ENCODE data around the gene NOS2. TPM values are rescaled to one million over a fixed set of nuclear protein-coding genes. Genes with fewer than 3 reads are reported as not detected.

The NOS2 gene
- polyA plus RNA-seq, 1 donor from 2014 or later, result 0.53 TPM

- H4K20me1 ChIP-seq (ENCODE audit: insufficient read depth), result no peaks in the 10 kb centered on the region
- no peak overlapping the region for H3K4me3 ChIP-seq (ENCODE audit: low read length)
- no peak overlapping the region for H3K27ac ChIP-seq (ENCODE audit: low read length)
- H3F3A ChIP-seq (ENCODE audit: insufficient read depth, low read length, poor library complexity, severe bottlenecking), result no peaks in the 10 kb centered on the region
- TF ChIP-seq TAF1 (IDR thresholded peaks at IDR 0.05; ENCODE audit: low read depth) (no peak), RAD21 (conservative IDR thresholded peaks at IDR 0.05) (no peak)
- no peaks in the 10 kb centered on the region for H3K9me3 ChIP-seq (ENCODE audit: low read length)
- H3K36me3 ChIP-seq (ENCODE audit: insufficient read depth, low read length), result no peaks in the 10 kb centered on the region
- no peaks in the 10 kb centered on the region for H3K9me2 ChIP-seq (ENCODE audit: insufficient read depth, low read length)
- no peak overlapping the region for H3K4me2 ChIP-seq (ENCODE audit: low read length)
- no peaks in the 10 kb centered on the region for H3K27me3 ChIP-seq (ENCODE audit: insufficient read depth, low read depth, low read length)
- H3K9ac ChIP-seq (ENCODE audit: low read length), result no peak overlapping the region
- no peaks in the 10 kb centered on the region for H3K79me2 ChIP-seq (replicated peaks; ENCODE audit: insufficient read depth, low read length)
- H2AFZ ChIP-seq (ENCODE audit: low read depth, low read length), result no peak overlapping the region
These were observed 3.8 kb upstream of the NOS2 start for GRCh38 chr17:27804113-27804512.

DNA sequence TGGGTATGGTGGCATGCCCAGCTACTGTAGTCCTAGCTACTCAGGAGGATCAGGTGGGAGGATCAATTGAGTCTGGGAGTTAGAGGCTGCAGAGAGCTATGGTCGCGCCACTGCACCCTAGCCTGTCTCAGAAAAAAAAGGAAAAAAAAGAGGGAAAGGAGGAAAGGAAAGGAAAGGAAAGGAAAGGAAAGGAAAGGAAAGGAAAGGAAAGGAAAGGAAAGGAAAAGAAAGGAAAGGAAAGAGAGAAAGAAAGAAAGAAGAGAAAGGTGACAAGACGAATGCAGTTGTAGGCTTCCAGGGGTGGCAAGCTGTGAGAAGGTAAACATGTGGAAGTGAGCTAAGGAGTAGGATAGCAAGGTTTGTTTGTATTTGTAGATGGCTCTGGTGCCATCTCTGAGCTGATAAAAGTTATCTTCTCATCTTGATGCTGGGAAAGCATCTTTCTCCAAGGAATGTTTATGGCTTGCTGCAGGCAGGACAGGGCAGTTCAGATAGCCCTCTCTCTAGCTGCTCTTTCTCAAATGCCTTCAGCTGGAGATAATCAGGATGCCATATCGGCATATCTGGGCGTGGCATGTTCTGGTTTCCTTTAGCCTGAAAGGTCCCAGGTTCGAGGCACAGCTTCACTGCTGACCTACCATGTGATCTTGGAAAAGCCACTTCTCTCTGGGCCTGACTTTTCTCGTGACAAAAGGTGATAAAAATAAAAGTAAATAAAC lies 2.8 kb upstream of the NOS2 start:
- H3K4me3 ChIP-seq (ENCODE audit: low read length), result no peak overlapping the region
- no peaks in the 10 kb centered on the region for H4K20me1 ChIP-seq (ENCODE audit: insufficient read depth)
- H2AFZ ChIP-seq (ENCODE audit: low read depth, low read length), result no peak overlapping the region
- H3K79me2 ChIP-seq (replicated peaks; ENCODE audit: insufficient read depth, low read length), result no peaks in the 10 kb centered on the region
- H3K9ac ChIP-seq (ENCODE audit: low read length), result no peak overlapping the region
- no peaks in the 10 kb centered on the region for H3K9me2 ChIP-seq (ENCODE audit: insufficient read depth, low read length)
- no peak overlapping the region for H3K4me2 ChIP-seq (ENCODE audit: low read length)
- no peaks in the 10 kb centered on the region for H3K9me3 ChIP-seq (ENCODE audit: low read length)
- H3K27me3 ChIP-seq (ENCODE audit: insufficient read depth, low read depth, low read length), result no peaks in the 10 kb centered on the region
- TF ChIP-seq, protein P1, sequence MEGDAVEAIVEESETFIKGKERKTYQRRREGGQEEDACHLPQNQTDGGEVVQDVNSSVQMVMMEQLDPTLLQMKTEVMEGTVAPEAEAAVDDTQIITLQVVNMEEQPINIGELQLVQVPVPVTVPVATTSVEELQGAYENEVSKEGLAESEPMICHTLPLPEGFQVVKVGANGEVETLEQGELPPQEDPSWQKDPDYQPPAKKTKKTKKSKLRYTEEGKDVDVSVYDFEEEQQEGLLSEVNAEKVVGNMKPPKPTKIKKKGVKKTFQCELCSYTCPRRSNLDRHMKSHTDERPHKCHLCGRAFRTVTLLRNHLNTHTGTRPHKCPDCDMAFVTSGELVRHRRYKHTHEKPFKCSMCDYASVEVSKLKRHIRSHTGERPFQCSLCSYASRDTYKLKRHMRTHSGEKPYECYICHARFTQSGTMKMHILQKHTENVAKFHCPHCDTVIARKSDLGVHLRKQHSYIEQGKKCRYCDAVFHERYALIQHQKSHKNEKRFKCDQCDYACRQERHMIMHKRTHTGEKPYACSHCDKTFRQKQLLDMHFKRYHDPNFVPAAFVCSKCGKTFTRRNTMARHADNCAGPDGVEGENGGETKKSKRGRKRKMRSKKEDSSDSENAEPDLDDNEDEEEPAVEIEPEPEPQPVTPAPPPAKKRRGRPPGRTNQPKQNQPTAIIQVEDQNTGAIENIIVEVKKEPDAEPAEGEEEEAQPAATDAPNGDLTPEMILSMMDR (IDR thresholded peaks at IDR 0.05; ENCODE audit: poor library complexity, severe bottlenecking), result no peak
- TF ChIP-seq SMC3 (conservative IDR thresholded peaks at IDR 0.05; ENCODE audit: poor library complexity) (no peak), MXI1 (conservative IDR thresholded peaks at IDR 0.05; ENCODE audit: poor library complexity, severe bottlenecking) (no peak), TAF1 (IDR thresholded peaks at IDR 0.05; ENCODE audit: low read depth) (no peak), RAD21 (conservative IDR thresholded peaks at IDR 0.05) (no peak), REST (IDR thresholded peaks at IDR 0.05; ENCODE audit: borderline replicate concordance) (no peak), POLR2AphosphoS5 (IDR thresholded peaks at IDR 0.05) (no peak), EZH2 (IDR thresholded peaks at IDR 0.05; ENCODE audit: borderline replicate concordance, insufficient read depth, low read length, poor library complexity, severe bottlenecking) (no peak)
- no peak overlapping the region for H3K27ac ChIP-seq (ENCODE audit: low read length)
- no peaks in the 10 kb centered on the region for H3K36me3 ChIP-seq (ENCODE audit: insufficient read depth, low read length)
- H3F3A ChIP-seq (ENCODE audit: insufficient read depth, low read length, poor library complexity, severe bottlenecking), result no peaks in the 10 kb centered on the region

- no peaks in the 10 kb centered on the region for H3F3A ChIP-seq (ENCODE audit: insufficient read depth, low read length, poor library complexity, severe bottlenecking)
- no peaks in the 10 kb centered on the region for H3K36me3 ChIP-seq (ENCODE audit: insufficient read depth, low read length)
- no peak overlapping the region for H3K4me3 ChIP-seq (ENCODE audit: low read length)
- H2AFZ ChIP-seq (ENCODE audit: low read depth, low read length), result no peak overlapping the region
- no peaks in the 10 kb centered on the region for H3K27me3 ChIP-seq (ENCODE audit: insufficient read depth, low read depth, low read length)
- TF ChIP-seq EZH2 (IDR thresholded peaks at IDR 0.05; ENCODE audit: borderline replicate concordance, insufficient read depth, low read length, poor library complexity, severe bottlenecking) (no peak), REST (IDR thresholded peaks at IDR 0.05; ENCODE audit: borderline replicate concordance) (no peak), TAF1 (IDR thresholded peaks at IDR 0.05; ENCODE audit: low read depth) (no peak), EP300 (conservative IDR thresholded peaks at IDR 0.05; ENCODE audit: poor library complexity, severe bottlenecking) (no peak), MXI1 (conservative IDR thresholded peaks at IDR 0.05; ENCODE audit: poor library complexity, severe bottlenecking) (no peak)
- TF ChIP-seq, protein P1 (IDR thresholded peaks at IDR 0.05; ENCODE audit: poor library complexity, severe bottlenecking), result no peak
- no peaks in the 10 kb centered on the region for H3K9me2 ChIP-seq (ENCODE audit: insufficient read depth, low read length)
- no peaks in the 10 kb centered on the region for H3K79me2 ChIP-seq (replicated peaks; ENCODE audit: insufficient read depth, low read length)
- no peak overlapping the region for H3K9ac ChIP-seq (ENCODE audit: low read length)
- no peak overlapping the region for H3K4me2 ChIP-seq (ENCODE audit: low read length)
- no peak overlapping the region for H3K27ac ChIP-seq (ENCODE audit: low read length)
- H3K9me3 ChIP-seq (ENCODE audit: low read length), result no peaks in the 10 kb centered on the region
- no peaks in the 10 kb centered on the region for H4K20me1 ChIP-seq (ENCODE audit: insufficient read depth)
These were observed 1.7 kb upstream of the NOS2 start for GRCh38 chr17:27802033-27802432.

All from neural cell (in vitro differentiated cells).